ENCODE results near the gene MRPS35.
"Not testable (repeated sequence)": the region's sequence is repeated elsewhere in the genome, so short reads cannot be mapped to it uniquely, and the experiment has no call there.

Gene MRPS35

GRCh38 chr12:27734321-27734720, 23.7 kb downstream of the MRPS35 start:
- H3K36me3 Mint-ChIP-seq, H3K4me1 Mint-ChIP-seq, H3K27ac Mint-ChIP-seq: not testable (repeated sequence)

DNA sequence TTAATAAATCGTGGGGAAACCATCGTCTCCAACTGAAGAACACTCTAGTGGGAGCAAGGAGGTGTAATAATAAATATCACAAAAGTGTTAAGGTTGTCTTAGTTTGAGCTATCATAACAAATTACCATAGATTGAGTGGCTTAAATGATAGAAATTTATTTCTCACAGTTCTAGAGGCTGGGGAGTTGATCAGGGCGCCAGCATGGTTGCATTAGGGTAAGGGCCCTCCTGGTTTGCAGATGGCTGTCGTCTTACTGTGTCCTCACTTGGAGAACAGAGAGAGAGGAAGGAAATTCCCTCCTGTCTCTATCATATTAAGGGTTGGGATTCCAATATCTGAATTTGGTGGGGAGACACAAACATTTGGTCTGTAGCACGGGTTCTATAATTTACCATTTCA, 33.0 kb downstream of the MRPS35 start:
- H3K27me3 Mint-ChIP-seq, result no peaks in the 10 kb centered on the region
- H3K36me3 Mint-ChIP-seq, result peaks cover 21% of the 10 kb centered on the region
- no peak overlapping the region for H3K4me3 Mint-ChIP-seq
- H3K9me3 Mint-ChIP-seq, result no peaks in the 10 kb centered on the region
- peaks cover 10% of the 10 kb centered on the region for H3K4me1 Mint-ChIP-seq
- H3K27ac Mint-ChIP-seq, result no peak overlapping the region

More at GRCh38 chr12:27734321-27734720, 23.7 kb downstream of the MRPS35 start:
- not testable (repeated sequence) for H3K9me3 Mint-ChIP-seq, H3K27me3 Mint-ChIP-seq, H3K4me3 Mint-ChIP-seq

DNA sequence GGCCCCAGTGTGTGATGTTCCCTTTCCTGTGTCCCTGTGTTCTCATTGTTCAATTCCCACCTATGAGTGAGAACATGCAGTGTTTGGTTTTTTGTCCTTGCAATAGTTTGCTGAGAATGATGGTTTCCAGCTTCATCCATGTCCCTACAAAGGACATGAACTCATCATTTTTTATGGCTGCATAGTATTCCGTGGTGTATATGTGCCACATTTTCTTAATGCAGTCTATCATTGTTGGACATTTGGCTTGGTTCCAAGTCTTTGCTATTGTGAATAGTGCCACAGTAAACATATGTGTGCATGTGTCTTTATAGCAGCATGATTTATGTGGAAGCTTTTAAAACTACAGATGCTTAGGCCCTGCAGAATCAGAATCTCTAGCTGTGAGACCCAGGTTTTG, 35.1 kb downstream of the MRPS35 start:
- peaks cover 10% of the 10 kb centered on the region for H3K4me1 Mint-ChIP-seq
- H3K36me3 Mint-ChIP-seq, result peaks cover 21% of the 10 kb centered on the region

GRCh38 chr12:27747111-27747820, 36.6 kb downstream of the MRPS35 start:
- Mint-ChIP-seq H3K4me1 (peaks cover 10% of the 10 kb centered on the region), H3K9me3 (no peaks in the 10 kb centered on the region), H3K27ac (peak overlapping the region; percentile 42), H3K36me3 (peaks cover 18% of the 10 kb centered on the region), H3K4me3 (no peak overlapping the region), H3K27me3 (no peaks in the 10 kb centered on the region)

More for the DNA sequence above, 35.1 kb downstream of the MRPS35 start:
- H3K4me3 Mint-ChIP-seq, H3K27me3 Mint-ChIP-seq, H3K27ac Mint-ChIP-seq, H3K9me3 Mint-ChIP-seq: not testable (repeated sequence)

GRCh38 chr12:27751386-27752047, 40.9 kb downstream of the MRPS35 start:
- Mint-ChIP-seq H3K4me1 (peaks cover 10% of the 10 kb centered on the region), H3K27ac (no peak overlapping the region)

DNA sequence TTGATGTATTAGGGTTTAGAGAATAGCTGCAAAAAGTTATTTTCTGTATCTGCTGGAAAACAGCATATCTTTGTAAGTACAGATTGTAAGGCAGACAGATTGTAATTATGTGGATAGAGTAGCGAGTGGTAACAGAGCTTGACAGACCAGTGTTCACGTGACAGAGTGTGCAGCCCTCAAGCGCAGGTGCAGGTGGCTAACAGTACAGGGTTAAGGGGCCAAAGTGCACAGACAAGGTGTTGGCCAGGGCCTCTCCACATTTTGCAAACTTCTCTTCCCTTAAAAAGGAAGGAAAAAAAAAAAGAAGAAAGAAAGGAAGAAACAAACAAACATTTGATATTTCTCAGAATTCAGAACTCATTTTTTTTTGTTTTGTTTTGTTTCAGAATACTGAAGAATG, 44.2 kb downstream of the MRPS35 start:
- Mint-ChIP-seq H3K27me3 (no peaks in the 10 kb centered on the region), H3K4me1 (no peaks in the 10 kb centered on the region), H3K27ac (peak overlapping the region; percentile 76), H3K4me3 (no peak overlapping the region), H3K9me3 (no peaks in the 10 kb centered on the region), H3K36me3 (peaks cover 13% of the 10 kb centered on the region)

More at GRCh38 chr12:27751386-27752047, 40.9 kb downstream of the MRPS35 start:
- Mint-ChIP-seq H3K4me3 (no peak overlapping the region), H3K9me3 (no peaks in the 10 kb centered on the region), H3K27me3 (no peaks in the 10 kb centered on the region), H3K36me3 (peaks cover 16% of the 10 kb centered on the region)

DNA sequence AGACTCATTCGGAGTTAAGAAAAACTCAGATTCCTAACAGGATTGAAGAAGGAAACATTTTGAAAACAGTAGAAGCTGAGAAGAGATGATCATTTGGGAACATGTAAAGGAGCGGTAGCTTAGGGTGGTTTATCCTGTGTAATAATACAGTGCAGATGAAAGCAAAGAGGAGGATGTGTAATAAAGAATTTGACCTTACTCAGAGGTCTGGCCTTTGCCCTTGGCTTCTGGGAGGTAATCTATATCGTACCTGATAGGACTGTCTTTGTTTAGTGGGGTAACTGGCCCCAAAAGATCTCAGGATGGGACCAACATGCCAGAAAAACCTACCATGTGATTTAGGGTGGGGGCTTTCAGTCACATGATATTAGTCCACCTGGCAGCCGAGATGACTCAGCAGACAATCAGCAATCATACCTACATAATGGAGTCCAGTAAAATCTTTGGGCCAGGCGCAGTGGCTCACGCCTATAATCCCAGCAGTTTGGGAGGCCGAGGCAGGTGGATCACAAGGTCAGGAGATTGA, 46.1 kb downstream of the MRPS35 start:
- Mint-ChIP-seq H3K27ac (peak overlapping the region; percentile 51), H3K9me3 (no peaks in the 10 kb centered on the region), H3K36me3 (peaks cover 13% of the 10 kb centered on the region), H3K4me1 (no peaks in the 10 kb centered on the region), H3K4me3 (no peak overlapping the region), H3K27me3 (no peaks in the 10 kb centered on the region)

- Mint-ChIP-seq H3K27me3 (no peaks in the 10 kb centered on the region), H3K9me3 (no peaks in the 10 kb centered on the region), H3K36me3 (no peaks in the 10 kb centered on the region), H3K27ac (no peak overlapping the region), H3K4me3 (no peak overlapping the region), H3K4me1 (no peaks in the 10 kb centered on the region)
Observed at GRCh38 chr12:27762757-27763156, 52.1 kb downstream of the MRPS35 start.

DNA sequence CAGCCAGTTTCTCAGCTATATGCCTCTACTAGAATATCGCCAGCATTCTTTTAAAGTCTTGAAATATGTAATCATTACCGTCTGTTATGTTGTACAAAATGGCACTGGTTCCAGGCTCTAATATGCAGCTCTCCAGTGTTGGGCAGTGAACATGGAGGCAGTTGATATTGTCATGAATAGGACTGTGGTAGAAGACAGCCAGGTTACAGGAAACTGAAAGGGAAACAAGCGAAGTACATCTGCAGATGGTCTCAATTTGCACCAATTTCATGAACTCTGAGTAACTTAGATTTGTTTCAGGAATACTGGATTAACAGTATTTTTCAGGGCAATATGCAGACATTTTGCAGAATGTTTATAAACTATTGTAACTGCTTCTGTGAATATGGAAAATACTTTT, 56.0 kb downstream of the MRPS35 start:
- no peak overlapping the region for H3K4me3 Mint-ChIP-seq
- no peak overlapping the region for H3K27ac Mint-ChIP-seq
- H3K4me1 Mint-ChIP-seq, result peaks cover 5% of the 10 kb centered on the region
- no peaks in the 10 kb centered on the region for H3K27me3 Mint-ChIP-seq
- no peaks in the 10 kb centered on the region for H3K9me3 Mint-ChIP-seq
- H3K36me3 Mint-ChIP-seq, result no peaks in the 10 kb centered on the region

GRCh38 chr12:27769142-27769673, 58.6 kb downstream of the MRPS35 start:
- Mint-ChIP-seq H3K36me3 (no peaks in the 10 kb centered on the region), H3K4me3 (no peak overlapping the region), H3K27me3 (no peaks in the 10 kb centered on the region), H3K27ac (no peak overlapping the region), H3K9me3 (no peaks in the 10 kb centered on the region), H3K4me1 (peaks cover 5% of the 10 kb centered on the region)

GRCh38 chr12:27771481-27772327, 61.1 kb downstream of the MRPS35 start:
- Mint-ChIP-seq H3K9me3 (no peaks in the 10 kb centered on the region), H3K4me1 (peaks cover 5% of the 10 kb centered on the region), H3K27me3 (no peaks in the 10 kb centered on the region), H3K4me3 (no peak overlapping the region), H3K27ac (no peak overlapping the region), H3K36me3 (no peaks in the 10 kb centered on the region)

- peaks cover 5% of the 10 kb centered on the region for H3K4me1 Mint-ChIP-seq
- H3K4me3 Mint-ChIP-seq, result no peak overlapping the region
- H3K27ac Mint-ChIP-seq, result no peak overlapping the region
- no peaks in the 10 kb centered on the region for H3K9me3 Mint-ChIP-seq
- H3K27me3 Mint-ChIP-seq, result no peaks in the 10 kb centered on the region
- no peaks in the 10 kb centered on the region for H3K36me3 Mint-ChIP-seq
Observed at GRCh38 chr12:27772328-27773049, 61.9 kb downstream of the MRPS35 start.

GRCh38 chr12:27777141-27777540, 66.5 kb downstream of the MRPS35 start:
- Mint-ChIP-seq H3K4me3 (no peak overlapping the region), H3K36me3 (no peaks in the 10 kb centered on the region), H3K9me3 (no peaks in the 10 kb centered on the region), H3K27ac (no peak overlapping the region), H3K4me1 (peaks cover 24% of the 10 kb centered on the region), H3K27me3 (no peaks in the 10 kb centered on the region)

GRCh38 chr12:27778206-27778605, 67.6 kb downstream of the MRPS35 start:
- no peaks in the 10 kb centered on the region for H3K27me3 Mint-ChIP-seq
- H3K9me3 Mint-ChIP-seq, result no peaks in the 10 kb centered on the region
- H3K27ac Mint-ChIP-seq, result no peak overlapping the region
- H3K4me1 Mint-ChIP-seq, result peaks cover 33% of the 10 kb centered on the region
- H3K36me3 Mint-ChIP-seq, result peaks cover 2% of the 10 kb centered on the region
- peak overlapping the region; percentile 82 for H3K4me3 Mint-ChIP-seq

GRCh38 chr12:27779416-27779919, 68.8 kb downstream of the MRPS35 start:
- Mint-ChIP-seq H3K4me1 (peaks cover 35% of the 10 kb centered on the region), H3K27ac (peak overlapping the region; percentile 74), H3K36me3 (peaks cover 3% of the 10 kb centered on the region), H3K4me3 (peak overlapping the region; percentile 82), H3K27me3 (no peaks in the 10 kb centered on the region), H3K9me3 (no peaks in the 10 kb centered on the region)

All from activated naive CD4-positive, alpha-beta T cell treated with anti-CD3 and anti-CD28 coated beads, Interleukin-2, amount 50 U/mL, for 24 hours (primary cell).